ENCODE measurements around the gene ACOXL. TPM values are rescaled to one million over a fixed set of nuclear protein-coding genes. Genes with fewer than 3 reads are reported as not detected.

The ACOXL gene
- total RNA-seq, 2 experiments from 2014 or later: 0.26 to 0.41 TPM

- intact Hi-C loops (cut with micrococcal nuclease): no loop called here
- H3K27ac Mint-ChIP-seq: no peak overlapping the region
- peaks cover 10% of the 10 kb centered on the region for H3K9me3 Mint-ChIP-seq
- DNase-seq: no peak
- ChIA-PET POLR2A (no interaction called here), CTCF (no interaction called here)
- H3K27me3 Mint-ChIP-seq: peaks cover 28% of the 10 kb centered on the region
- peaks cover 3% of the 10 kb centered on the region for H3K4me1 Mint-ChIP-seq (ENCODE audit: low read depth)
- H3K36me3 Mint-ChIP-seq: peaks cover 2% of the 10 kb centered on the region
- H3K4me3 Mint-ChIP-seq: no peak overlapping the region
Observed at GRCh38 chr2:111015283-111015995, 283.1 kb downstream of the ACOXL start.

GRCh38 chr2:111017034-111017622 lies 284.8 kb downstream of the ACOXL start:
- Mint-ChIP-seq H3K4me1 (ENCODE audit: low read depth) (peaks cover 3% of the 10 kb centered on the region), H3K27me3 (peaks cover 25% of the 10 kb centered on the region), H3K9me3 (peaks cover 6% of the 10 kb centered on the region), H3K4me3 (no peak overlapping the region), H3K27ac (no peak overlapping the region), H3K36me3 (no peaks in the 10 kb centered on the region)
- ChIA-PET CTCF (no interaction called here), POLR2A (no interaction called here)
- intact Hi-C loops (cut with micrococcal nuclease): no loop called here
- no peak for DNase-seq

GRCh38 chr2:111017909-111018308 lies 285.5 kb downstream of the ACOXL start:
- H3K27me3 Mint-ChIP-seq: peaks cover 30% of the 10 kb centered on the region
- ChIA-PET CTCF (no interaction called here), POLR2A (no interaction called here)
- intact Hi-C loops (cut with micrococcal nuclease): no loop called here
- H3K27ac Mint-ChIP-seq: no peak overlapping the region
- no peak for DNase-seq
- peaks cover 3% of the 10 kb centered on the region for H3K4me1 Mint-ChIP-seq (ENCODE audit: low read depth)
- H3K4me3 Mint-ChIP-seq: no peak overlapping the region
- H3K9me3 Mint-ChIP-seq: peaks cover 6% of the 10 kb centered on the region
- no peaks in the 10 kb centered on the region for H3K36me3 Mint-ChIP-seq

- POLR2A ChIA-PET: no interaction called here
- Mint-ChIP-seq H3K9me3 (no peaks in the 10 kb centered on the region), H3K4me3 (no peak overlapping the region), H3K36me3 (no peaks in the 10 kb centered on the region), H3K27ac (no peak overlapping the region), H3K27me3 (peaks cover 37% of the 10 kb centered on the region), H3K4me1 (ENCODE audit: low read depth) (peaks cover 3% of the 10 kb centered on the region)
- no peak for DNase-seq
- intact Hi-C loops (cut with micrococcal nuclease): no loop called here
- CTCF ChIA-PET: no interaction called here
Observed at GRCh38 chr2:111019381-111019780, 287.0 kb downstream of the ACOXL start.

GRCh38 chr2:111022633-111023032 lies 290.3 kb downstream of the ACOXL start:
- no peak for DNase-seq
- peaks cover 7% of the 10 kb centered on the region for H3K4me1 Mint-ChIP-seq (ENCODE audit: low read depth)
- peaks cover 38% of the 10 kb centered on the region for H3K27me3 Mint-ChIP-seq
- H3K4me3 Mint-ChIP-seq: no peak overlapping the region
- no peaks in the 10 kb centered on the region for H3K36me3 Mint-ChIP-seq
- ChIA-PET POLR2A (no interaction called here), CTCF (no interaction called here)
- intact Hi-C loops (cut with micrococcal nuclease): no loop called here
- no peak overlapping the region for H3K27ac Mint-ChIP-seq
- H3K9me3 Mint-ChIP-seq: no peaks in the 10 kb centered on the region

GRCh38 chr2:111024496-111024895 lies 292.1 kb downstream of the ACOXL start:
- H3K4me1 Mint-ChIP-seq (ENCODE audit: low read depth): peaks cover 7% of the 10 kb centered on the region
- POLR2A ChIA-PET: no interaction called here
- H3K36me3 Mint-ChIP-seq: no peaks in the 10 kb centered on the region
- no peak overlapping the region for H3K27ac Mint-ChIP-seq
- no peak for DNase-seq
- CTCF ChIA-PET: no interaction called here
- intact Hi-C loops (cut with micrococcal nuclease): no loop called here
- H3K9me3 Mint-ChIP-seq: peaks cover 4% of the 10 kb centered on the region
- H3K4me3 Mint-ChIP-seq: no peak overlapping the region
- H3K27me3 Mint-ChIP-seq: peaks cover 40% of the 10 kb centered on the region

- H3K36me3 Mint-ChIP-seq: no peaks in the 10 kb centered on the region
- intact Hi-C loops (cut with micrococcal nuclease): loop anchor here (5.0 kb wide), 1 partner anchor 92 kb away; no protein-coding TSS in a partner anchor
Observed at GRCh38 chr2:111025288-111025687, 292.9 kb downstream of the ACOXL start.

GRCh38 chr2:111028720-111029119 lies 296.3 kb downstream of the ACOXL start:
- peaks cover 25% of the 10 kb centered on the region for H3K4me1 Mint-ChIP-seq (ENCODE audit: low read depth)
- no peak overlapping the region for H3K27ac Mint-ChIP-seq
- POLR2A ChIA-PET: no interaction called here
- no peak overlapping the region for H3K4me3 Mint-ChIP-seq
- H3K36me3 Mint-ChIP-seq: no peaks in the 10 kb centered on the region
- intact Hi-C loops (cut with micrococcal nuclease): loop anchor here (5.0 kb wide), 1 partner anchor 89 kb away; no protein-coding TSS in a partner anchor
- DNase-seq: peak; percentile 45
- H3K9me3 Mint-ChIP-seq: peaks cover 4% of the 10 kb centered on the region
- CTCF ChIA-PET: interaction anchor here (0.6 to 0.9 kb wide), 2 partner anchors 11 to 89 kb away, joined by 3 read pairs; no protein-coding TSS in a partner anchor
- peaks cover 57% of the 10 kb centered on the region for H3K27me3 Mint-ChIP-seq

More at GRCh38 chr2:111025288-111025687, 292.9 kb downstream of the ACOXL start:
- CTCF ChIA-PET: interaction anchor here (0.8 kb wide), 1 partner anchor 11 kb away, joined by 3 read pairs; no protein-coding TSS in a partner anchor
- no peak for DNase-seq
- peaks cover 43% of the 10 kb centered on the region for H3K27me3 Mint-ChIP-seq
- H3K4me3 Mint-ChIP-seq: no peak overlapping the region
- peaks cover 12% of the 10 kb centered on the region for H3K4me1 Mint-ChIP-seq (ENCODE audit: low read depth)
- peaks cover 4% of the 10 kb centered on the region for H3K9me3 Mint-ChIP-seq
- H3K27ac Mint-ChIP-seq: no peak overlapping the region
- POLR2A ChIA-PET: interaction anchor here (0.6 kb wide), 1 partner anchor 57 kb away, joined by 3 read pairs; no protein-coding TSS in a partner anchor

- peaks cover 56% of the 10 kb centered on the region for H3K27me3 Mint-ChIP-seq
- no peak overlapping the region for H3K4me3 Mint-ChIP-seq
- ChIA-PET POLR2A (no interaction called here), CTCF (interaction anchor here (0.6 to 0.9 kb wide), 2 partner anchors 10 to 88 kb away, joined by 3 read pairs; no protein-coding TSS in a partner anchor)
- peaks cover 25% of the 10 kb centered on the region for H3K4me1 Mint-ChIP-seq (ENCODE audit: low read depth)
- no peak for DNase-seq
- intact Hi-C loops (cut with micrococcal nuclease): loop anchor here (5.0 kb wide), 1 partner anchor 88 kb away; no protein-coding TSS in a partner anchor
- H3K36me3 Mint-ChIP-seq: no peaks in the 10 kb centered on the region
- peaks cover 4% of the 10 kb centered on the region for H3K9me3 Mint-ChIP-seq
- H3K27ac Mint-ChIP-seq: no peak overlapping the region
Observed at GRCh38 chr2:111029181-111029927, 297.0 kb downstream of the ACOXL start.

- H3K4me1 Mint-ChIP-seq (ENCODE audit: low read depth): peaks cover 25% of the 10 kb centered on the region
Observed at GRCh38 chr2:111030260-111030891, 298.0 kb downstream of the ACOXL start.

GRCh38 chr2:111030945-111031344 lies 298.6 kb downstream of the ACOXL start:
- Mint-ChIP-seq H3K4me1 (ENCODE audit: low read depth) (peaks cover 19% of the 10 kb centered on the region), H3K36me3 (no peaks in the 10 kb centered on the region), H3K27me3 (peaks cover 61% of the 10 kb centered on the region), H3K4me3 (no peak overlapping the region), H3K27ac (no peak overlapping the region), H3K9me3 (peaks cover 4% of the 10 kb centered on the region)
- POLR2A ChIA-PET: interaction anchor here (0.6 kb wide), 1 partner anchor 20 kb away, joined by 3 read pairs; no protein-coding TSS in a partner anchor
- CTCF ChIA-PET: interaction anchor here (0.6 to 0.7 kb wide), 4 partner anchors 25 to 273 kb away, joined by 3 read pairs; no protein-coding TSS in a partner anchor
- intact Hi-C loops (cut with micrococcal nuclease): loop anchor here (2.0 kb wide), 1 partner anchor 62 kb away; no protein-coding TSS in a partner anchor
- DNase-seq: no peak

More at GRCh38 chr2:111030260-111030891, 298.0 kb downstream of the ACOXL start:
- CTCF ChIA-PET: interaction anchor here (0.6 to 0.7 kb wide), 4 partner anchors 26 to 273 kb away, joined by 3 read pairs; no protein-coding TSS in a partner anchor
- no peak overlapping the region for H3K27ac Mint-ChIP-seq
- H3K4me3 Mint-ChIP-seq: no peak overlapping the region
- H3K9me3 Mint-ChIP-seq: peaks cover 4% of the 10 kb centered on the region
- DNase-seq: peak; percentile 58
- intact Hi-C loops (cut with micrococcal nuclease): loop anchor here (2.0 kb wide), 1 partner anchor 62 kb away; no protein-coding TSS in a partner anchor
- POLR2A ChIA-PET: interaction anchor here (0.6 to 0.7 kb wide), 2 partner anchors 21 to 1677 kb away, joined by 3 to 5 read pairs; no protein-coding TSS in a partner anchor
- H3K27me3 Mint-ChIP-seq: peaks cover 62% of the 10 kb centered on the region
- H3K36me3 Mint-ChIP-seq: no peaks in the 10 kb centered on the region
